Measurements from ENCODE around the gene ZFY.

ZFY gene

GRCh38 chrY:2934861-2935715, at the start of gene ZFY:
Gene ZFY (plus strand): TSS chrY:2935381. CDS start chrY:2953937, 18,556 bp downstream.
- DNase-seq (ENCODE audit: low spot score), result peak; percentile 34
- TF ChIP-seq, protein P1, sequence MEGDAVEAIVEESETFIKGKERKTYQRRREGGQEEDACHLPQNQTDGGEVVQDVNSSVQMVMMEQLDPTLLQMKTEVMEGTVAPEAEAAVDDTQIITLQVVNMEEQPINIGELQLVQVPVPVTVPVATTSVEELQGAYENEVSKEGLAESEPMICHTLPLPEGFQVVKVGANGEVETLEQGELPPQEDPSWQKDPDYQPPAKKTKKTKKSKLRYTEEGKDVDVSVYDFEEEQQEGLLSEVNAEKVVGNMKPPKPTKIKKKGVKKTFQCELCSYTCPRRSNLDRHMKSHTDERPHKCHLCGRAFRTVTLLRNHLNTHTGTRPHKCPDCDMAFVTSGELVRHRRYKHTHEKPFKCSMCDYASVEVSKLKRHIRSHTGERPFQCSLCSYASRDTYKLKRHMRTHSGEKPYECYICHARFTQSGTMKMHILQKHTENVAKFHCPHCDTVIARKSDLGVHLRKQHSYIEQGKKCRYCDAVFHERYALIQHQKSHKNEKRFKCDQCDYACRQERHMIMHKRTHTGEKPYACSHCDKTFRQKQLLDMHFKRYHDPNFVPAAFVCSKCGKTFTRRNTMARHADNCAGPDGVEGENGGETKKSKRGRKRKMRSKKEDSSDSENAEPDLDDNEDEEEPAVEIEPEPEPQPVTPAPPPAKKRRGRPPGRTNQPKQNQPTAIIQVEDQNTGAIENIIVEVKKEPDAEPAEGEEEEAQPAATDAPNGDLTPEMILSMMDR (IDR thresholded peaks at IDR 0.05; ENCODE audit: extremely low read depth, missing control alignments), result no peak

- TF ChIP-seq, protein P1 (IDR thresholded peaks at IDR 0.05; ENCODE audit: extremely low read depth, missing control alignments), result no peak
- no peak for DNase-seq (ENCODE audit: low spot score)
Measured at GRCh38 chrY:2885880-2886279, 49.3 kb upstream of the ZFY start.

DNA sequence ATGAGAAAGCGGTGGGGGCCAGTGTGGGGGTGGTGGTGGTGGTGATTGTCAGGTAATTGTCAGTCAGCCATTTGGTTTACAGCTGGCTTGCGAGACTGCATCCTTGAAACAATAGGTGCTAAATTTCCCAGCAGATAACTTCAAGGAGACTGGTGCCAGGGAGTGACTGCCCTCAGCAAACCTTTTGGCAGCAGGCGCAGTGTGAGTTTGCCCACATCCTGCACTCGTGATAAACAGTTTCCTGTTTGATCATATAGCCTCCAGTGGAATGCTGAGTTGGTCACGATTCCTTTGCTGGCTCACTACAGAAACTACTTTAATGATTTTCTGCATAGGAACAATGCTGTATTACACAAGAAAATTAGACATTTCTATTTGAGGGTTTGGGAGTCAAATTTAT, 47.8 kb upstream of the ZFY start:
- TF ChIP-seq, protein P1 (IDR thresholded peaks at IDR 0.05; ENCODE audit: extremely low read depth, missing control alignments), result no peak
- no peak for DNase-seq (ENCODE audit: low spot score)

GRCh38 chrY:2887955-2888354, 47.2 kb upstream of the ZFY start:
- TF ChIP-seq, protein P1 (IDR thresholded peaks at IDR 0.05; ENCODE audit: extremely low read depth, missing control alignments), result no peak

GRCh38 chrY:2893471-2893870, 41.7 kb upstream of the ZFY start:
- DNase-seq (ENCODE audit: low spot score), result no peak
- TF ChIP-seq, protein P1 (IDR thresholded peaks at IDR 0.05; ENCODE audit: extremely low read depth, missing control alignments), result no peak

More at GRCh38 chrY:2887955-2888354, 47.2 kb upstream of the ZFY start:
- DNase-seq (ENCODE audit: low spot score), result peak; percentile 17

- peak; percentile 3 for DNase-seq (ENCODE audit: low spot score)
- TF ChIP-seq, protein P1 (IDR thresholded peaks at IDR 0.05; ENCODE audit: extremely low read depth, missing control alignments), result no peak
Measured at GRCh38 chrY:2896050-2896449, 39.1 kb upstream of the ZFY start.

DNA sequence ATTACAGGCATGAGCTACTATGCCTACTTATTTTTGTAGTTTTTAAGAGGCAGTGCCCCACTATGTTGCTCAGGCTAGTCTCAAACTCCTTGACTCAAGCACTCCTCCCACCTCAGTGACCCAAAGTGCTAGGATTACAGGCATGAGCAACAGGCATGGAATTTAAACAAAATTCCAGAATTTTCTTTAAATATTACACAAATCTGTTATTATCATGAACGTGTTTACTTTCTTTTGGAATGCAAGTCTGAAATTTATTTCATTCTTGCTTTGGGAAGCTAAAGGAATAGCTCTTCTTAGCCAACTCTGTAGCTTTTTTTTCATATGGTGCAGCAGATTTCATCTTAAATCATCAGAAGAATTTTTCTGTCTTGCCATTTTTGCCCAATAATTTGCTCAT, 27.8 kb upstream of the ZFY start:
- DNase-seq (ENCODE audit: low spot score), result no peak
- TF ChIP-seq, protein P1 (IDR thresholded peaks at IDR 0.05; ENCODE audit: extremely low read depth, missing control alignments), result no peak

All from GM20000 (cell line).